Activated CD4-positive, alpha-beta T cell treated with anti-CD3 and anti-CD28 coated beads, Interleukin-2, amount 50 U/mL, for 48 hours (primary cell): ENCODE results near the gene BCAM.
A peak's percentile ranks its signal among the peaks of the same experiment; 100 is the strongest.
"Not testable (repeated sequence)": the region's sequence is repeated elsewhere in the genome, so short reads cannot be mapped to it uniquely, and the experiment has no call there.

ENCODE experiments used
- DNase-seq, 2 experiments: peaks; one replicate each; pipeline ENCODE4 v3.0.0-alpha.2; 2020

The BCAM gene, protein sequence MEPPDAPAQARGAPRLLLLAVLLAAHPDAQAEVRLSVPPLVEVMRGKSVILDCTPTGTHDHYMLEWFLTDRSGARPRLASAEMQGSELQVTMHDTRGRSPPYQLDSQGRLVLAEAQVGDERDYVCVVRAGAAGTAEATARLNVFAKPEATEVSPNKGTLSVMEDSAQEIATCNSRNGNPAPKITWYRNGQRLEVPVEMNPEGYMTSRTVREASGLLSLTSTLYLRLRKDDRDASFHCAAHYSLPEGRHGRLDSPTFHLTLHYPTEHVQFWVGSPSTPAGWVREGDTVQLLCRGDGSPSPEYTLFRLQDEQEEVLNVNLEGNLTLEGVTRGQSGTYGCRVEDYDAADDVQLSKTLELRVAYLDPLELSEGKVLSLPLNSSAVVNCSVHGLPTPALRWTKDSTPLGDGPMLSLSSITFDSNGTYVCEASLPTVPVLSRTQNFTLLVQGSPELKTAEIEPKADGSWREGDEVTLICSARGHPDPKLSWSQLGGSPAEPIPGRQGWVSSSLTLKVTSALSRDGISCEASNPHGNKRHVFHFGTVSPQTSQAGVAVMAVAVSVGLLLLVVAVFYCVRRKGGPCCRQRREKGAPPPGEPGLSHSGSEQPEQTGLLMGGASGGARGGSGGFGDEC

GRCh38 chr19:44808463-44809371 is at the start of gene BCAM:
TSS of gene BCAM (plus strand) at chr19:44809103. CDS start at chr19:44809125, 22 bp downstream.
- DNase-seq: no peak

DNA sequence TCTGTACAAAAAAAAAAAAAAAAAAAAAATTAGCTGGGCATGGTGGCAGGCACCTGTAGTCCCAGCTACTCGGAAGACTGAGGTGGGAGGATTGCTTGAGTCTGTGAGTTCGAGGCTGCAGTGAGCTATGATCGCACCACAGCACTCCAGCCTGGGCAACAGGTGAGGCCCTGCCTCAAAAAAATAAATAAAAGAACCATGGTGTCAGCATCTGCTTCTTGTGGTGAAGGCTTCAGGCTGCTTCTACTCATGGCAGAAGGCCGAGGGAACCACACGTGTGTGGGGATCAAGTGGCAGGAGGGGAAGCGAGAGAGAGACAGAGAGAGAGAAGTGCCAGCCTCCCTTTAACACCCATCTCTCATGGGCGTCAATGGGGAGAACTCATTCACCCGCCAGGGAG is 46.9 kb upstream of the BCAM start:
- DNase-seq: no peak

DNA sequence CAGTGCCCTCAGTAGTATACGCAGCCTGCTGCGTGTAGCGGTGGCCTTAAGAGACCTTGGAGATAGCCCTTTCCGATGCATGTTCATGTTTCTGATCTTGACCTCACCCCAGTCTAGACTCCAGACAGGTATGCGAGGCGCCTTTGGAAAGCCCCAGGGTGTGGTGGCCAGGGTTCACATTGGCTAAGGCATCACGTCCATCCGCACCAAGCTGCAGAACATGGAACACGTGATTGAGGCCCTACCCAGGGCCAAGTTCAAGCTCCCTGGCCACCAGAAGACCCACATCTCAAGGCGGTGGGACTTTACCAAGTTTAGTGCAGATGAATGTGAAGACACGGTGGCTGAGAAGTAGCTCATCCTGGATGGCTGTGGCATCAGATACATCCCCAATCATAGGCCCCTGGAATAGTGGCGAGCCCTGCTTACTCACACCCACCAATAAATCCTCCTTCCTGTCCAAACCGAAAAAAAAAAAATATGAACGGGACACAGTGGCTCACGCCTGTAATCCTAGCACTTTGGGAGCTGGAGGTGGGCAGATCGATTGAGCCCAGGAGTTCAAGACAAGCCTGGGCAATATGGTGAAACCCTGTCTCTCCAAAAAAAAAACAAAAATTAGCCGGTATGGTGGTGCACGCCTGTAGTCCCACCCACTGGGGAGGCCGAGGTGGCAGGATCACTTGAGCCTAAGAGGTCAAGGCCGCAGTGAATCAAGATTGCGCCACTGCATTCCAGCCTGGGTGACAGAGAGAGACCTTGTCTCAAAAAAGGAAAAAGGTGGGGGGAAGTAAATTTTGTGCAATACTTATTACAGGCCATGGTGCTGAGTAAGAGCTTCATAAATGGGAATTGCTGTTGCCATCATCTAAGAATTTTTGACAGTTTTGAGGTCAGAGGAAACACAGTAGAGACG is 43.6 kb upstream of the BCAM start:
- no peak for DNase-seq

GRCh38 chr19:44765949-44766335 is 43.0 kb upstream of the BCAM start:
- no peak for DNase-seq

DNA sequence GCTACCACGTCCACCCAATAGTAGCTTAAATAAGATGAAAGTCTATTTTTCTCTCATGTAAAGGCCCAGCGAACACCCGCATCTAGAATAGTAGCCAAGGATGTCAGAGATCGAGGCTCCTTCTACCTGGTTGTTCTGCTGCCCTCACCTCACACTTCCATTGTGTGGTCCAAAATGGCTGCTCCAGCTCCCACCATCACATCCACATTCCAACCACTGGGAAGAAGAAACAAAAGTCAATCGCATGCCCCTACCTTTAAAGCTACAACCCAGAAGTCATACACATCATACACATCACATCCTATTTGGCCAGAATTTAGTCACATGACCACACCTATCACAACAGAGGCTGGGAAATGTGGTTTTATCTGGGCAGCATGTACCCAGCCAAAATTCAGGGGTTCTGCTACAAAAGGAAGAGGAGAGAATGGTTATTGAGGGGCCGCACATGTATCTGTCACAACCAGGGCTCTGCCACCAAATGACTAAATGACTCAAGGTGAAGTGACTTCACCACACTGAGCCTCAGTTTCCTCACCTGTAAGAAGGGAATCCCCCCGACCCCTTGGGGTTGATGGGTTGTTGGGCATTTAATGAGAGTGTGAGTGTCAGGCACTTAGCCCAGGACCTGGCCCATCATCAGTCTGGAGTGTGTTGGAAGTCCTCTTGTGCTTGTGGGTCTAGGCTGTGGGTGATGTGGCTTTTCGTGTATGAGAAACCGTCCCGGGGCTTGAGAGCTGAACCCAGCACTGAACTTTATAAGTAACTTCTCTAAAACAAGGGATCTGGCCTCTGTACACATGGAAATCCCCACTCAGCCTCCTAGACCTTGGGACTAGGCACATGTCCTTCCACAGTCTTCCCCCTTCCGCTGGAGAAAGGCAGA is 41.4 kb upstream of the BCAM start:
- DNase-seq: no peak

GRCh38 chr19:44770550-44771257 is 38.2 kb upstream of the BCAM start:
- DNase-seq: peak; percentile 99

GRCh38 chr19:44772144-44772543 is 36.8 kb upstream of the BCAM start:
- not testable (repeated sequence) for DNase-seq

DNA sequence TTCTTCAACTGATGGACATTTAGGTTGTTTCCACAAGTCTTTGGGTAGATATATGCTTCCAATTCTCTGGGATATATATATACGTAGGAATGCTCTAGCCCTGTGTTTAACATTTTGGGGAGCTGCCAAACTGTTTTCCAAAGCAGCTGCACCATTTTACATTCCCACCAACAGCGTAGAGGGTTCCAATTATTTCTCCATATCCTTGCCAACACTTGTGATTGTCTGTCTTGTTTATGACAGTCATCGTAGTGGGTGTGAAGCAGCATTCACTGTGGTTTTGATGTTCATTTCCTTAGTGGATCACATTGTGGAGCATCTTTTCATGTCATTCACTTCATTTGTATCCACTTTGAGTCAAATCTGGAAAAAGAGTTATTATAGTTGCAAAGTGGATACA is 35.9 kb upstream of the BCAM start:
- no peak for DNase-seq

DNA sequence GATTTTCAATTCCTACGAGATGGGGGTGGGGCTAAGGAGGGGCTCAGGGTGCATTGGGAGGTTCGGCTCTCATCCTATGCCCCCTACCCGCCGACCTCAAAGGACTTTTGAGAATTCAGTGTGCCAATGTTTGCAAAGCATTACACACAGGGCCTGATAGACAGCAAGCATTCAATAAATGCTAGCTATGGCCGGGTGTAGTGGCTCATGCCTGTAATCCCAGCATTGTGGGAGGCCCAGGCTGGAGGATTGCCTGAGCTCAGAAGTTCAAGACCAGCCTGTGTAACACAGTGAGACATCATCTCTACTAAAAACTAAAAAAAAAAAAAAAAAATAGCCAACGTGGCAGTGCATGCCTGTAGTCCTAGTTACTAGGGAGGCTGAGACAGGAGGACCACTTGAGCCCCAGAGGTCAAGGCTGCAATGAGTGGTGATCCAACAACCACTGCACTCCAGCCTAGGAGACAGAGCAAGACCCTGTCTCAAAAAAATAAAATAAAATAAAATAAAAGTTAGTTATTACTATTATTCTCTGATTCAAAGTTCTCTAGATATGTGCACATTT is 33.1 kb upstream of the BCAM start:
- no peak for DNase-seq

GRCh38 chr19:44776402-44777096 is 32.4 kb upstream of the BCAM start:
- no peak for DNase-seq

GRCh38 chr19:44777715-44778347 is 31.1 kb upstream of the BCAM start, which contains the start of gene CBLC:
TSS of gene CBLC (plus strand) at chr19:44777890. CDS start at chr19:44777932, 42 bp downstream.
- no peak for DNase-seq

- no peak for DNase-seq
Observed at GRCh38 chr19:44779150-44779549, 29.8 kb upstream of the BCAM start.

- not testable (repeated sequence) for DNase-seq
Observed at GRCh38 chr19:44781694-44782093, 27.2 kb upstream of the BCAM start.

GRCh38 chr19:44782729-44783128 is 26.2 kb upstream of the BCAM start:
- no peak for DNase-seq

GRCh38 chr19:44783545-44783944 is 25.4 kb upstream of the BCAM start:
- no peak for DNase-seq

- DNase-seq: no peak
Observed at GRCh38 chr19:44785271-44785670, 23.6 kb upstream of the BCAM start.

GRCh38 chr19:44785993-44786392 is 22.9 kb upstream of the BCAM start:
- DNase-seq: no peak

DNA sequence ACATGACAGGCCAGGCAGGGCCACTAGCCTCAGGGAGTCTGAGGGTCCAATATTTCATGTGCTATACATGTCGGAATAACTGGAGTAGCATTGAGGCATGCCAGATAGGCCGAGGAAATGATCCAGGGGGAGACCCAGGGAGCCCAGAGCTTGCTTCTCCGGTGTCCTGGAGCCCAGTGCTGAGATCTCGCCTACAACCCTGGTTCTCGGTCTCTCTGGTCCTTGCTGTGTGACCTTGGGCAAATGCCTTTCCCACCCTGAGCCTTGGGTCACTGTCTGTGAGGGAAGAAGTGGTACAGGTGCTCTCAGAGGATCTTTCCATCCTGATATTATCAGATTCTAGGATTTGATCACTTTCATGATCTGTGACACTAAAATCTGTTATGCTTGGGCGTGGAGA is 19.9 kb upstream of the BCAM start:
- no peak for DNase-seq

DNA sequence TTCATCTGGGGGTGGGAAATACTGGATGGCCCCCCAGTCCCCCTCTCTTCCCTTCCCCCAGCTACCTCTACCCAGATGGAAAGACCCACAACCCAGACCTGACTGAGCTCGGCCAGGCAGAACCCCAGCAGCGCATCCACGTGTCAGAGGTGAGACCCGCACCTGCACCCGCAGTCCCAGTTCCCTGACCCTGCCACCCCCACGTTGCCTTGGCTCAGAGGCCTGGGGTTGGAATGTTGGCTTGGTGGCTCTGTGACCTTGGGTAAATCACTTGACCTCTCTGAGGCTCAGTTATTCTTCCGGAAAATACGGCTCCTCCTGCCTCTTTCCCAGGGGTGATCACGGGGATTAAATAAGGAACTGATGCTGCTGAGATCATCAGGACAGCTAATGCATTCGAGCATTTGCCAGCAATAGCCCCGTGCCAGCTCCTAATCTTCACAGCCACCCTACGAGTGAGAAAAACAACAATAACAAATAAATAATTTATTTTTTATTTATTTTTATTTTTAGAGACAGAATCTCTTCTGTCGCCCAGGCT is 18.9 kb upstream of the BCAM start:
- no peak for DNase-seq
